Upper lobe of left lung (tissue), 6 donors: ENCODE results near the gene SPEF1. TPM values are rescaled to one million over a fixed set of nuclear protein-coding genes. Genes with fewer than 3 reads are reported as not detected.
A peak's percentile ranks its signal among the peaks of the same experiment; 100 is the strongest.

ENCODE experiments used
- ATAC-seq, 2 donors: fragments of 200-7000 bp; cut with Tn5 transposase; one replicate each; pipeline ENCODE4 v1.9.1; 2022; ENCODE audit warnings: mild to moderate bottlenecking in 2 of 2, moderate library complexity in 2 of 2; ENCODE audit not compliant: low FRiP score in 2 of 2
- DNase-seq, 2 donors: peaks; one replicate each; pipeline ENCODE4 v3.0.0-alpha.2; 2019 to 2020
- H3K27ac ChIP-seq, 4 donors: fragments of 200-600 bp; sonication (generic); one replicate each; pipeline ENCODE4 v1.5.1; 2016 to 2019
- H3K27me3 ChIP-seq, 4 donors: fragments of 200-600 bp; sonication (generic); one replicate each; pipeline ENCODE4 v1.5.1; 2017 to 2019
- H3K36me3 ChIP-seq, 4 donors: fragments of 200-600 bp; sonication (generic); one replicate each; pipeline ENCODE4 v1.5.1; 2016 to 2019
- H3K4me1 ChIP-seq, 4 donors: fragments of 200-600 bp; sonication (generic); one replicate each; pipeline ENCODE4 v1.5.1; 2018 to 2019
- H3K4me3 ChIP-seq, 4 donors: fragments of 200-600 bp; sonication (generic); one replicate each; pipeline ENCODE4 v1.5.1; 2017 to 2019; ENCODE audit warnings: mild to moderate bottlenecking in 2 of 4, moderate library complexity in 1 of 4
- H3K9me3 ChIP-seq, 4 donors: fragments of 200-600 bp; sonication (generic); one replicate each; pipeline ENCODE4 v1.5.1; 2018 to 2019
- EP300 ChIP-seq, 4 donors: sonication (generic); formaldehyde crosslinking; IDR thresholded peaks; one replicate each; pipeline ENCODE4 v1.5.1; 2017; ENCODE audit warnings: antibody characterized with exemption in 4 of 4, control low read depth in 2 of 4
- POLR2A ChIP-seq, 4 donors: fragments of 450-650 bp; IDR thresholded peaks; one replicate each; pipeline ENCODE4 v1.5.1; 2016 to 2017; ENCODE audit warnings: antibody characterized with exemption in 4 of 4, mild to moderate bottlenecking in 2 of 4
- POLR2AphosphoS5 ChIP-seq, 2 donors: sonication (generic); formaldehyde crosslinking; IDR thresholded peaks; one replicate each; pipeline ENCODE4 v1.5.1; 2017; ENCODE audit warnings: antibody characterized with exemption in 2 of 2
- WGBS, 2 donors: methylation state at CpG; one replicate each; pipeline ENCODE4 v1.1.5; 2017 to 2018; 5-methylcytosine and 5-hydroxymethylcytosine counted together
- total RNA-seq, 6 donors: library from RNA; depleted of rRNA in 4 of 6; stranded (reverse); fragments of >200 nt in 4 of 6; gene quantifications; one replicate each; pipeline versions ENCODE4 v1.1.0 to v1.2.1, GENCODE V29; 2016 to 2021
- TF ChIP-seq, protein P1 (sequence below), 6 experiments: fragments of 450-650 bp in 4 of 6; fragments of 200-600 bp in 2 of 6; sonication (generic) in 2 of 6; IDR thresholded peaks; one replicate each; pipeline ENCODE4 v1.5.1; 2016 to 2019; ENCODE audit warnings: antibody characterized with exemption in 6 of 6
- donor health status: DM: no; HTN: no; CAD: no; lungs with moderate emphysema.
- donor health status: DM: no; HTN: yes; CAD: no; lungs with severe emphysema.

SPEF1 gene
- total RNA-seq, 6 donors from 2014 or later: 0.34 to 15.1 (median 5.4) TPM

DNA sequence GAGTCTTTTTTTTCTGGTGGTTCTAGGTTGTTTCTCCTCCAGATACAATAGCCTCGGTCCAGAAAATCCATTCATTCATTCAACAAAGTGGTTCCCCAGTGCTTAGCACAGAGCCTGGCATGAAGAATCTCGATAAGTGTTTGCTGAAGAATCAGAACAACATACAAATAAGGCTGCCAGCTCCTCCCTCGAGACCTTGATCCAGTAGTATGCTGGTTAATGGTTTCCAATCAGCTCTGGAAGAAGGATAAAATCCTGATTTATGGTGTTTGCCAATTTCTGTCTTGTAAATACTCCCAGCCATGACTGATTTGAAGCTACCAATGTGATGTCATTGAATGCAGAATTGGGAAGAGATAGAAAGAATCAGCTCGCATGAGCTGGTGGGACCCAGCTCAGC lies 45.5 kb downstream of the SPEF1 start:
- H3K4me1 ChIP-seq: peaks cover 53 to 83% (median 57%) of the 10 kb centered on the region in 4 donors
- no peak for ATAC-seq
- no peaks in the 10 kb centered on the region for H3K9me3 ChIP-seq
- no peak for TF ChIP-seq EP300 (IDR thresholded peaks at IDR 0.05)
- TF ChIP-seq POLR2A (IDR thresholded peaks at IDR 0.05): no peak
- TF ChIP-seq, protein P1, sequence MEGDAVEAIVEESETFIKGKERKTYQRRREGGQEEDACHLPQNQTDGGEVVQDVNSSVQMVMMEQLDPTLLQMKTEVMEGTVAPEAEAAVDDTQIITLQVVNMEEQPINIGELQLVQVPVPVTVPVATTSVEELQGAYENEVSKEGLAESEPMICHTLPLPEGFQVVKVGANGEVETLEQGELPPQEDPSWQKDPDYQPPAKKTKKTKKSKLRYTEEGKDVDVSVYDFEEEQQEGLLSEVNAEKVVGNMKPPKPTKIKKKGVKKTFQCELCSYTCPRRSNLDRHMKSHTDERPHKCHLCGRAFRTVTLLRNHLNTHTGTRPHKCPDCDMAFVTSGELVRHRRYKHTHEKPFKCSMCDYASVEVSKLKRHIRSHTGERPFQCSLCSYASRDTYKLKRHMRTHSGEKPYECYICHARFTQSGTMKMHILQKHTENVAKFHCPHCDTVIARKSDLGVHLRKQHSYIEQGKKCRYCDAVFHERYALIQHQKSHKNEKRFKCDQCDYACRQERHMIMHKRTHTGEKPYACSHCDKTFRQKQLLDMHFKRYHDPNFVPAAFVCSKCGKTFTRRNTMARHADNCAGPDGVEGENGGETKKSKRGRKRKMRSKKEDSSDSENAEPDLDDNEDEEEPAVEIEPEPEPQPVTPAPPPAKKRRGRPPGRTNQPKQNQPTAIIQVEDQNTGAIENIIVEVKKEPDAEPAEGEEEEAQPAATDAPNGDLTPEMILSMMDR (IDR thresholded peaks at IDR 0.05): no peak
- TF ChIP-seq POLR2AphosphoS5 (IDR thresholded peaks at IDR 0.05): no peak
- peaks cover 0 to 7% (median 0%) of the 10 kb centered on the region in 4 donors for H3K36me3 ChIP-seq
- H3K27ac ChIP-seq: peak overlapping the region in 2 of 4 donors; percentile 61 to 69
- no peak for DNase-seq
- H3K4me3 ChIP-seq: no peak overlapping the region
- H3K27me3 ChIP-seq: peaks cover 0 to 13% (median 2%) of the 10 kb centered on the region in 4 donors
- WGBS, 2 donors: 56 to 72% methylated on average over 3 to 4 of the region's 4 CpGs

- ATAC-seq (peak in 1 of 2 donors; percentile 46), DNase-seq (peak in 1 of 2 donors; percentile 72)
- Histone ChIP-seq H3K9me3 (no peaks in the 10 kb centered on the region), H3K27me3 (peaks cover 0 to 13% (median 2%) of the 10 kb centered on the region in 4 donors), H3K27ac (peak overlapping the region; percentile 80 to 89 (median 84)), H3K36me3 (peaks cover 0 to 7% (median 0%) of the 10 kb centered on the region in 4 donors), H3K4me1 (peaks cover 51 to 77% (median 54%) of the 10 kb centered on the region in 4 donors), H3K4me3 (peak overlapping the region in 3 of 4 donors; percentile 52 to 57 (median 53))
- peak in 1 of 4 donors; percentile 32 for TF ChIP-seq EP300 (IDR thresholded peaks at IDR 0.05)
- no peak for TF ChIP-seq POLR2A (IDR thresholded peaks at IDR 0.05)
- peak; percentile 15 to 30 for TF ChIP-seq POLR2AphosphoS5 (IDR thresholded peaks at IDR 0.05)
- TF ChIP-seq, protein P1 (IDR thresholded peaks at IDR 0.05): no peak
- WGBS, 2 donors: 41 to 51% methylated on average over 10 to 12 of the region's 12 CpGs
These were observed 47.0 kb downstream of the SPEF1 start for GRCh38 chr20:3734111-3734843.

DNA sequence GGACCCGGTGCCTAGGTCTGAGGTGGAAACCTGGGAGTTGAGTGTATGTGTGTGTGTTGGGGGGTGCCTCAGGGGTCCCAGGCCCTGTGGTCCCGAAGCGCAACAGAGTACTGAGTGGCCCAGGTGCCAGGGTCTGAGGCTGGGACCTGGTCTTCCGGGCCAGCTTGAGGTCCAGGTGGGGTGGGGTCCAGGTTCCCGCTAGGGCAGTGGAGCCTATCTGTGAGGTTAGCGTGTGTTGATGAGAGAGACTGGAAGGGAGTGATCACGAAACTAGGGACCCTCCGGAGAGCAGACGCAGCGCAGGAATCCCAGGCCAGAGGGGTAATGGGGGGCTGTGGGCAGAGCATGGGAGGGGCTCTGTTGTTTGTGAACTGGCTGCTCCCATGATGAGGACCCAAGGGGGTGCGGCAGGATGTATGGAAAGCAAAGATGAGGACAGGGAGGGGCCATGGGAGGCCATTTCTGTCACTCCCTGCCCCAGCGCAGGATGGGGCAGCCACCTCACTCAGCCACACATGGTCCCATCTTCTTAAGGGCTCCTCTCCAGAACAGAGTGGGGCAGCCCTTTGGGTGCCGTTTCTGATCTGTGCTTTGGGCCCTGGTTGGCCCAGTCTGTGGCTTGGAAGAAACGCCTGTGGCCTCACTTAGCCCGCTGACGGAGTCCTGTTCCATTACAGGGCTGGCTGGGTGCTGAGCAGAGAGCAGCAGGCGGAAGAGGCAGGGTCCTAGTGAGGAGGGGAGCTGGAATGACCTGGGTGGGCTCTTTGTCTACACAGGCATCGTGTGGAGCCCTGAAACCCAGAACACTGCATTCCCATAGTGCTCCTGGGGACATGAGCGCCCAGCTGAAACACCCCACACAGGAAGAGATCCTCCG lies 47.9 kb downstream of the SPEF1 start:
- DNase-seq: no peak
- TF ChIP-seq EP300 (IDR thresholded peaks at IDR 0.05) (no peak), POLR2AphosphoS5 (IDR thresholded peaks at IDR 0.05) (no peak), POLR2A (IDR thresholded peaks at IDR 0.05) (no peak)
- TF ChIP-seq, protein P1 (IDR thresholded peaks at IDR 0.05): no peak
- H3K4me1 ChIP-seq: peaks cover 52 to 68% (median 58%) of the 10 kb centered on the region in 4 donors
- peak overlapping the region; percentile 52 to 58 (median 55) for H3K4me3 ChIP-seq
- H3K27ac ChIP-seq: peak overlapping the region; percentile 80 to 89 (median 84)
- H3K27me3 ChIP-seq: peaks cover 0 to 13% (median 2%) of the 10 kb centered on the region in 4 donors
- H3K36me3 ChIP-seq: peaks cover 0 to 7% (median 0%) of the 10 kb centered on the region in 4 donors
- WGBS, 2 donors: 71 to 91% methylated on average over 13 to 19 of the region's 20 CpGs
- H3K9me3 ChIP-seq: no peaks in the 10 kb centered on the region
- ATAC-seq: peak in 1 of 2 donors; percentile 15

- Histone ChIP-seq H3K27me3 (peaks cover 0 to 13% (median 2%) of the 10 kb centered on the region in 4 donors), H3K36me3 (peaks cover 0 to 7% (median 0%) of the 10 kb centered on the region in 4 donors), H3K27ac (peak within 1 kb of the TSS; percentile 80 to 89 (median 84)), H3K9me3 (no peaks in the 10 kb centered on the region), H3K4me3 (peak within 1 kb of the TSS; percentile 52 to 58 (median 55)), H3K4me1 (peaks cover 49 to 65% (median 56%) of the 10 kb centered on the region in 4 donors)
- no peak for TF ChIP-seq EP300 (IDR thresholded peaks at IDR 0.05)
- TF ChIP-seq, protein P1 (IDR thresholded peaks at IDR 0.05): no peak
- WGBS, 2 donors: 10 to 50% methylated on average over 1 to 13 of the region's 67 CpGs
- peak in 1 of 2 donors; percentile 65 for ATAC-seq
- DNase-seq: peak in 1 of 2 donors; percentile 84
These were observed 48.7 kb downstream of the SPEF1 start, which contains the start of gene HSPA12B for GRCh38 chr20:3732327-3733118. Gene HSPA12B (plus strand): TSS chr20:3732685. CDS start chr20:3738675, 5,990 bp downstream.
